NB4 (cell line): ENCODE measurements around the gene TECPR1.

Experiments used
- CTCF ChIP-seq: IDR thresholded peaks from one replicate; pipeline ENCODE4 v1.5.1; 2012; ENCODE audit warnings: low read depth, low read length
- MAX ChIP-seq: IDR thresholded peaks from 2 replicates; pipeline ENCODE4 v1.6.1; 2011; ENCODE audit warnings: low read depth, low read length
- MYC ChIP-seq: IDR thresholded peaks from 2 replicates; pipeline ENCODE4 v1.6.1; 2011; ENCODE audit warnings: low read depth, low read length
- POLR2A ChIP-seq: IDR thresholded peaks from 2 replicates; pipeline ENCODE4 v1.6.1; 2011; ENCODE audit warnings: mild to moderate bottlenecking; ENCODE audit not compliant: insufficient read length; ENCODE audit errors: extremely low read depth

DNA sequence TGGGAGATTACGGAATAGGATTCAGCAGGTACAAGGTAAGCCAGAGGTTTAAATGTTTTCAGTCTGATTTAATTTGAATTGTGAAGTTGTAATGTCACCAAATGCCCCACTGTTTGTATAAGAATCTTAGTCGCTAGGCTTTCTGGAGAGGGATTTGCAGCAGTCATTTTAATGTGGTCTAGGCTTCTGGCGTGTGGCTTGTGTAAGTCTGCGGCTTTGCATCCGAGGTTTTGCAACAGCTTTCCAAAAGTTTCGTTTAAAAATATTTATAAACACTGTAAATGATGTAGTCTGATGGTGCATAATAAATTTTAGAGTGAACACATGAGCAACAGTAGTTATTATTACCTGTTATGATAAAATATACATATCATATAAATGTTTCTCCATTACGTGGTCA lies 66.9 kb downstream of the TECPR1 start:
- no peak for TF ChIP-seq MAX
- TF ChIP-seq CTCF: no peak
- TF ChIP-seq POLR2A: no peak
- no peak for TF ChIP-seq MYC
